DMS 273 treated with DMSO at 0.1 percent for 48 hours (cell line): ENCODE data around the gene ZFAND3.
"Not testable (repeated sequence)": the region's sequence is repeated elsewhere in the genome, so short reads cannot be mapped to it uniquely, and the experiment has no call there.

Source experiments
- DNase-seq: peaks from one replicate; lab custom pipeline; 2025; lab: John Stamatoyannopoulos, UW

The ZFAND3 gene

DNA sequence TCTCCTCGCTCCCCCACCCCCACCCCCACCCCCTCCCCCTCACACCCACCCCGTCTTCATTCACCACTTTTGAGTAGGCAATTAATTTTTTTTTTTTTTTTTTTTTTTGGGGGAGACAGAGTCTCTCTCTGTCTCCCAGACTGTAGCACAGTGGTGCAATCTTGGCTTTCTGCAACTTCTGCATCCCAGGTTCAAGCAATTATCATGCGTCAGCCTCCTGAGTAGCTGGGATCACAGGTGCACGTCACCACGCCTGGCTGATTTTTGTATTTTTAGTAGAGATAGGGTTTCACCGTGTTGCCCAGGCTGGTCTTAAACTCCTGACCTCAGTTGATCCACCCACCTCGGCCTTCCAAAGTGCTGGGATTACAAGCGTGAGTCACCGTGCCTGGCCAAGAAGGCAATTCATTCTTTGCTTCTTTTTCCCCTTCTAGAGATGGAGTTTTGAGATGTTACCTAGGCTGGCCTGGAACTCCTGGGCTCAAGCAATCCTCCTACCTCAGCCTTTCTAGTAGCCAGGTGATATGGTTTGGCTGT is 230.4 kb downstream of the ZFAND3 start:
- DNase-seq: not testable (repeated sequence)

DNA sequence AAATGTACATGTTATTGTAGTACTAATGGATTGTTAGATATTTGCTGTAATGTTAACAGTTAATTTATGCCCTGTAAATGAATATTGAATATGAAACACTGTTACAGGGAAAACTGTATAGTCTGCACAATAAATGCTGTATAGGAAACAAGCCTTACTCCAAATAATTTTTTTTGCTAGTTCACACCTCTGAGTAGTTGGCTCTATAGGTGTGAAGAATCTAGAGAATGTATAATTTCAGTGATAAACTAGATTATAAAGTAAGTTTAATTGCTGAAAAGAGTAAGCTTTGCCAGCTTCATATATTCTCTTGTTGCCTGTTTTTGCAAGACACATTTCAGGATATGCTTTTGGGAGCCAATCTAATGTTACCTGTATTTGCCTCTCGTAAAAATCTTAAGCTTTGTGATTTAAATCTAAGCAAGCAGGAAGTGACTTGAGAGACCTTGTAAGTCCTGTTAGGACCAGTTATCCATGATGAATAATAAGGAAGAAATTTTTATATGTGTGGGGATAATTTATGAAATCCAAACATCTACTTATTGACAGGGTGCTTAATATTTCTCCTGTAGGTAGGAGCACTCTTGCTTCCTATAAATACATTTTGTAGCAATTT is 232.4 kb downstream of the ZFAND3 start:
- DNase-seq: no peak

DNA sequence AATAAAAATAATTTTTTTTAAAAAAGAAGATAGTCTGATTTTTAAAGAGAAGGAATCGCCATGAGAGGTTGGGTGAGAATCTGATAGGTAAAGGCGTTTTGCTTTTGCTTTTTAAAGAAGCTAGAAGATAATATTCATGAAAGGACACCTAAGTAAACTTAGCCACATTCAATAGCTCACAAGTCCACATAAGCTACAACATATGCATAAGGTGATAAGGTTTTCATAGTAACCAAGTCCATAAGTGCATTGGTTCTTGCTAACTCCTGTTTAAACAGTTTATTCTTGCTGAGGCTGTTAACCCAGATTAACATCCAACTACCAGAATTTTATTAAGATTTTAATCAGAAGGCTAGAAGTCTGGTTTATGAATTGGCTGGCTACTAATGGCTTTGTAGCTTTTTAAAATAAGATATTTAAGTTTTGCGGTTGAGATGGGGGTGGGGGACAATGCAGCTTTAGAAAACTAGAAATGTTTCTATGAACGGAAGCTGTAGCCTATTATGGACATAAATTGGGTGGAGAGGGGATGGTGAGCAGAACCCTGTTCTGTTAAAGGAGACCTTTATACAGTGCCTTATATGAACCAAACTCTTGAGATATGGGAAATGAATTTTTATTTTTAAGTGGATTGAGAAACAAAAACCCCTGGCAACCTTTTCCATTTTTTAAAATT is 235.1 kb downstream of the ZFAND3 start:
- no peak for DNase-seq

DNA sequence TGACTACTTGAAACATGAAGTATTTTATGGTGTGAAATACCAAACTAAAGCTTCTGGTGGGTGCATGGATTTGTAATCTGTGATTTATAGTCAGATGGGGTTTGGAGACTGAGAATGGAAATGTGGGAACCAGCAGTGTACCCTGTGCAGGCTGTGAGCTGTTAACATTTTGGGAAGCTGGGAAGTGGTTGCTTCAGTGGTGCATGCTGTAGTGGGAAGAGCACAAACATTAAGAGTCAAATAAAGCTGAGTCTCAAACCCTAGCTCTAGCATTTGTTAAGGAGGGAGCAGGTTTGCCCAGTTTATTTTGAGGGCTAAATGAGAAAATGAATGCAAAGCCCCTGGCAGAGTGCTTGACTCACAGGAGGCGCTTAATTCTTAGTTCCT is 235.7 kb downstream of the ZFAND3 start:
- no peak for DNase-seq

DNA sequence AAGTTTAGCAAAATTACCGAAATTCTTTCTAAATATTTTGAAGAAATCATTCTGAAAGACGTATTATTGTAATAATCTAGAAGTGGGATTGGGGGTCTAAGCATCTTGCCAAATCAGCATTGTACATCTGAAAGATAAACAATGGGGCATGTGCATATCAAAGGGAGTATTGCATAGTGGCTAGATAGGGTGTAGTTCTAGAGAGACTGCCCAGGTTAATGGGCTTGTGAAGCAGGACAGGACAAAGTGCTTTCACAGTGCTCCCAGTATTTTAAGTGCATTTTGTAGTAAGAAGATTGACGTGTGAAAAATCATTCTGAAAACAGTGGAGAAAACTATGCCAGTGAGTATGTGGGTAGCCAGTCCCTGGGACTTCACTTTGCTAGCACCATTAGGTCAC is 236.8 kb downstream of the ZFAND3 start:
- no peak for DNase-seq

DNA sequence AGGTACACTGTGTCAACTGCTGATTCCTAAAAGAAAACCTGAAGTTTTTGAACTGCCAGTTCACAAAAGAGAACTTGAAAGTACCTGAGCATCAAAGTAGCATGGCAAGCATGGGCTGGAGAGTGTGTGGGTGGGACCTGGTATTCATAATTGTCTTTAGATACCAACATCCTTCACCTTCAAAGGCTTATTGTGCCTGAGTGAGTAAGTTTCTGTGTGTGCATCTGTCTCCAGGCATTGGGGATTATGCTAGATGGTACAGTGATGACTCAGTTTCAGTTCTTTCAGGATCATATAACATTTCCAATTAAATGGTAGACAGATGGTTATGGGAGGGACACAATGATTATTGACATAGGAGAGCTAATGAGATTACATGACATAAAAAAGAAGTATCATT is 238.5 kb downstream of the ZFAND3 start:
- DNase-seq: peak; percentile 59

DNA sequence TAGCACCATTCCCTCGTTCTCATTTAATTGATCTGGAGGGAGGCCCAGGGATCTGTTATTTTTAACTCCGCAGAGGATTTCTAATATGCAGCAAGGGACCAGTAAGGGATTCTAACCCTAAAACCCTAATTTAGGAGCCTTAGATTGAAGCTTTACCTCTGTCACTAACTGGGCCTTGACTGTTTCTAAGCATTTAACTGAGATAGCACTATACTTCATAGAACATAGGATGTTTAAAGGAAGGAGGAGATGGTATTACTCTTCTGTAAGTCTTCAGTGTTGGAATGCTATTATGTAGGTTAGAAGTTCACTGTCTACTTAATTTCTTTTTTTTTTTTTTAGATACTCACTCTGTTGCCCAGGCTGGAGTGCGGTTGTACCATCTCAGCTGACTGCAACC is 242.5 kb downstream of the ZFAND3 start:
- DNase-seq: no peak

DNA sequence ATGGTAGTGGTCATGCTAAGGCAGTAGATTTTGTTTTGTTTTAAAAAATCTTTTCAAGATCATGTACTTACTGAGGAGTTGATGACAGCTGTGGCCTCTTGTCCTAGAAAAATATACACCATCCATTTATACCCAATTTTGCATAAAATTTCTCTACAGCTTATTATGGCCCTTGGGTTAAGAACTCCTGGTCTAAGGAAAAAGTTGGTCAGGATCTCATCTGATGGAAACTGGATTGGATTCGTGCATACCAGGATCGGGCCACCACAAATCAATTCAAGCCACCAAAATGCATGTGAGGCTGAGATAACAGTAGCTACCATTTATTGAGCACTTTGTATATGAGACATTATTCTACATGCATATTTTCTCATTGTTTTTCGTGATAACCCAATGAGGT is 244.4 kb downstream of the ZFAND3 start:
- no peak for DNase-seq

DNA sequence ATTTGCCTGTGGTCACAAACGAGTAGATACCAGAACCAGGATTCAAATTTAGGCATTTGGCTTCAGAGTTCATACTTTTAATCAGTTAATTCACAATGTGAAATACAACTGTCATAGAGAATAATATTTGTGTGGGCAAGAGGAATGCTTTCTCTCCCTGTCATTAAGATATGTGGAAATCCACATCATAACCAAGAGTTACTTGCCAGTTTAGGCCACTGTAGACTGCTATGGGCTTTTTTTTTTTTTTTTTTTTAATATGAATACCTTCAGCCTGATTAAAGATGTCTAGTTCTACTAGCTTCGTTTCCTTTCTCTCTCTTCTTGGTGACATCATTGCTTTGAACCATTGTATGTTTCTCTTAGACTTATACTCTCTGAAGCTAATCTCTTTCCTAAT is 244.9 kb downstream of the ZFAND3 start:
- DNase-seq: no peak

DNA sequence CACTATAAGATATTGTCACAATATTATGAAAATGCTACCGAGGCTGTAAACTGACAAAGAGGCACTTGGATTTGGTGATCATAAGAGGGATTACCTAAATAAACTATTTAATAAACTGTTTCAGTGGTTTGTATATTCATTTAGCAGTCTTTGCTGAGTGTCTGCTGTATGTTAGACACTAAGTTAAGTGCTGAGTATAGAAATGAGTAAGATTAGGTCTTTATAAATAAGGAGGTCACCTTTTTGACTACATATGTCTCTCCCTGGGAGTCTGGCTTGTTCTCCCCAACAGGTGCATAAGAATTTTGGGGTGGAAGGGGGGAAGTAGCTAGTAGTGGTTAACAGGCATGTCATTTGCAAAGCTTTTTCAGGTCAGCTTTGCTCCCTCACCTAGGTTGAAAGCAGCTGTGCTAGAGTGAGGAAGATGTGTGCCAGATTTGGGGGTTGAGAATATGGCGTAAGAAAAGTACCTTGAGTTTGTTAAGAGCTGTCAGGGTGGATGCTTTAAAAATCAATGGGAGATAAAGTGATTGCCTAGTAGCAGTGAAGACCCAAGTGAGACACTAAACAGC is 246.3 kb downstream of the ZFAND3 start:
- DNase-seq: no peak

DNA sequence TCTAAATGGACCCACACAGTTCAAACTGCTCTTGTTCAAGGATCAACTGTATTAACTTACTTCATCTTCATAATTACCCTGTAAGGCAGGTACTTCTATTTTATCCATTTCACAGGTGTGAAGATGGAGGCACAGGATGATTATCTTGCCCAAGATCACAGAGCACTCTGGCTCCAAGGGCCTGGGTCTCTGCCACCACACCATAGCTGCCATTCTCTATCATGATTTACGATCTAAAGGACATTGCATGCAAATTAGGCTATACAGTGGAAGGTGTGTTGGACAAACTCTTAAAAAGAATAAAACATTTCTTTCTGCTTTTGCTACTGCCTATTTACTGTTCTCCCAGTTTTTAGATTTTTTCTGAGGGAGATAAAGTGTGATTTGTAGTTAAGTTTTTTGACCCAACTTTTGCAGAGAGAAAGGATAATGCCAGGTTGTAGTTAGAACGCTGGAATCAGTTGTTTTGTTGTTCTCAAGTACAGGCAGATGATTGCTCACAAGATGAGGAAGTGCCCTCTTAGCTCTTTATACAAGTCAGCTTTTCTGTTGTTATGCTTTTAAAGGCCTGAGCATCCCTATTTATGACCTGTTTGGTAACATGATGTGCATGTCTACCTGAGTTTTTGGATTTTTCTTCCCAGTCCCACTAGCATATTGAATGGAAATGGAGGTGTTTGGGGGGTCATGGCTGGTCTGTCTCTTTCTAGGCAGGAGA is 247.9 kb downstream of the ZFAND3 start:
- DNase-seq: no peak

DNA sequence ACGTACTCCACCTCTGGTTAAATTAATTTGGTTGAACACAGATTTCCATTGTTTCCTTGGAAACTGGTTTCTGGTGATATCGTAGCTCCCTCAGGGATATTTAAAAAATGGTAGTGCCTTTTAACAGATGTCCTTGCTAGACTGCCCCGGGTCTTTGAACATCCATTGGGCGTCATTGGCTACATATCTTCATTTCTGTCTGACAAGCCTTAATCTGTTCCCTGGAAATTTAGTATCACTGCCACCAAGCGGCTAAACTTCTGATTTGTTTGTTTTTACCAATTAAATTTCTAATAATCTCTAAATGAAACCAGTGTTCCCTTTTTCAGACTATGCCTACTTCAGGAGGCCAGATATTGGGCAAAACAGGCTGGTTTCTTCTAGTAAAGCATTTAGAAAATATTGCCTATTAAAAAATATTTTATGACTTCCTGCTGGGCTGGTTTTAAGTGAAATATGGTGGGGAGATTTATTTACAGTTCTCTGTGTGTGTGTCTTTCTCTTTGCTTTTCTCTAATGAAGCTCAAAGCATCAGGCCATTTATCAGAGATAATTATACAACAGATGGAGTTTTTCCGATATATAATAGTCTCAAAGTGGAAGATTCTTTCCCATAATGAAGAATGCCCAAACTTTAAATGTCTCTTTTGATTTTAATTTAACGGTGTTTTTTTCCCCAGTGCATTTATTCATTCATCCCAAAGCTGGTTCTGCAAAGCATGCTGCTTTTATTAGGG is 249.5 kb downstream of the ZFAND3 start:
- peak; percentile 22 for DNase-seq

DNA sequence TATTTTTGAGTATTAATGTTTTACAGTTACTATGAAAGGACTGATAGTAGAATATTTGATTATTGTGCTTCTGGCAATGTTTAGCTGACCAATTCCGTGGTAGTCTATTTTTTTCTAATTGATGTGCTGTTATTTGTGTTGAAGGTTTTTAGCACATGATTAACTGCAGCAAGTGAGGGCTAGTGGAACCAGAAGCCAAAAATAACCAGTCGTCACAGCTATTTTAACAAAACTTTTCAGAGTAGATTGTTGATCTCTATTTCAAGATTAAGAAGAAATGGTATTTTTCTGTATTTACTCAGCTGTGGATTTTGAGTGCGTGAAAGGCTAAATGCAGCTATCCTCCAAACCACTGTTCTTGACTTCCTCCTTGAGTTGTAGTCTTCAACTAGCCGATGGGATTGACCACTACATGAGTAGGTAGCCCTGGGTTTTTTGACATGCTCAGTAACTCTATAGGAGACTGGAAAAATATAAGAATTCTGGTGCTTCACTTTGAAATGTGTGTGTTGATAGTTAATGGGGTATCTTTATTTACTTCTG is 258.0 kb downstream of the ZFAND3 start:
- no peak for DNase-seq

DNA sequence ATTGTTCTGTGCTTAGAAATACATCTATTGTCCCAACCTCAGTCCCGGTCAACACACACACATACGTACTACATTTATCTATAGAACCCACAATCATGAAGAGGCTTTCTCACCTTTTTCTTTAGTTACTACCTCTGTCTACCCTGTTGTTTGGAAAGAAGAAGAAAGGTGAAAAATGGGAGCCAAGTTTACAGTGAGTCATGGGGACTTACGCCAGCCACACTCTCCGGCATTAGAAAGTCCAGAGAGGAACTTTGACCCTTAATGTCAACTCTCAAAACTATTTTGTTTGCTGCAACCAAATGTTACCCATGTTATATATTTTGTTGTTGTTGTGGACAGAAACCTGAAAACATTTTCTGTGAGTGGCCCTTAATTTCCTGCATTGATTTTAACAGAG is 259.1 kb downstream of the ZFAND3 start:
- no peak for DNase-seq

DNA sequence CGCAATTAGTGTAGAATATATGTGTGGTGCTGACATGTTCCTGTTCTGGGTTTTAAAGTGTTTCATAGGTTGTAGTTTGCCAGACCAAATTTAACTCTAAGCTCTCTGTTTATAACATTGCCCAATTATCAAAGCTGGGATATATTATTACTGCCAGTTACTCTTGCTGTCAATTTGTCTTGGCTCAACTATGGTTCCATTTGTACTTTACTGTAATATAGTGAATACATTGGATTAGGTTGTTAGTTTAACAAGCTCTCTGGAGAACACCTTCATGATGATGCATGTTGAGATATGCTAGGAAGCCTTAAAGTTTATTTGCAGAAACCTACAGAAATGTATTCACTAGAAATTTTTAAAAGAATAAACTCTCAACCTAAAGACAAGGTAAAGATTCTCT is 259.6 kb downstream of the ZFAND3 start:
- DNase-seq: no peak

DNA sequence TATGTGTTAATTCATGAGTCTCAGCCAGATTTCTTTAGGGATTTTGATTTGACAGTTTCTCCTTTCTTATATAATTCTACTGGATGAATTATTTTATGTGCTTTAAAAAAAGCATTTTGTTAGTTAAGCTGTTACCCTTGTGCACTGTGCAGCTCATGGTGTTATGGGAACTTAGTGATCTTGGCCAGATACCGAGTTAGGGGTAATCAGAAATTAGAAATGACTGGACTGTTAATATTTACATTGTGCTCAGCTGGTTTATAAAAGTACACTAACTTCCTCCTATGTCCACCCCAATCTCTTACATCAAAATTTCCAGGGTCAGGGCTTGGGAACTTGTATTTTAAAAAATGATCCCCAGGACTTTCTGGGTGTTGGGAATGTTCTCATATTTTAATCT is 260.0 kb downstream of the ZFAND3 start:
- no peak for DNase-seq

DNA sequence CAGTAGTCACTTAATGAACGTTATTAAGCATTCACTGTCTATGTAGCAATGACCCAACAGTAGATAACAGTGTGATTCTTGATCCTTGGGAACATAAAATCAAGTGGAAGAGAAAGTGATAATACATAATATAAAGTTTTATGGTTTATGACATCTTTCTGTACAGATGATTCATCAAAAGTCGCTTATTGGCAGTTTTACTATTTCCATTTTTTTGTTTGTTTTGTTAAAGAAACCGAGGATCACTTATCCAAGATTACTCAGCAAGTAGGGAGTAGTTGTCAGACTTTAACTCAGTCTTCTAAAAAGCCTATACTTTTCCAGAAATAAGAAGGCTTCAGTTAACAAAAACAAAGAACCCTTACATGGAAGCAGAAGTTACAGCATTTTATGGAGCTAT is 260.8 kb downstream of the ZFAND3 start:
- DNase-seq: no peak

DNA sequence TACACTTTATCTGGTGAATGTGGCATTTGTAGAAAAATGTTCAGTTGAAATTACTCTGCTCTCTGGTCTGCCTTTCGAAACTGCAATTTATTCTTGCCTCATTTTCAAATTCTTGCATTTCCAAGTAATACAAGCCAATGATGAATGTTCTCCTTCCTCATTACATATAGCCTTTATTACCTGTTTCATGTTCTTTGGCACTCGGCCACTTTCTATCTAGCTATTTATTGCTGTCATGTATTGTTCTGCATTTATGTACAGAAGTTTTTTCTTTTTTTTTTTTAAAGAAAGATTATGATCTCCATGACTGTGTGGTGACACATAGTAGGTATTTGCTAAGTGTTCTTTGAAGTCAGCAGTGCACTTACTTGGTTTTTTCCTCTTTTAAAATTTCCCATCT is 261.4 kb downstream of the ZFAND3 start:
- no peak for DNase-seq

DNA sequence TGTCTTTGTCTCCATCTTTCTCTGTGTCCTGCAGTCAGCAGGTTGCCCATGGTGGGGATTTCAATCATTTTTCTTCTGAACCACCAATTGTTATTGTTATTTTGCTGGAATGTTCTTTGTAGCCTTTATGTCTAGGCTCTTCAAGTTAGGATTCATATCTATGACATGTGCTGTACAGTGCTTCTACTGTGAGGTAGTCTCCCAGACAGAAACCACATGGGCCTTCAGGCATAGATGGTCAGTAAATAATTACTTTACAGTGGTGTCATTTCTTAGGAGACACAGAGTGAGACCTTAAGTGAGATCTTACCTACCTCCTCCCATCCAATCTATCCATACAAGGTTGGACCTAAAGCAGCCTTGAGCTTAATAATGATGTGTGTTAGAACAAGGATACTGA is 265.5 kb downstream of the ZFAND3 start:
- no peak for DNase-seq

DNA sequence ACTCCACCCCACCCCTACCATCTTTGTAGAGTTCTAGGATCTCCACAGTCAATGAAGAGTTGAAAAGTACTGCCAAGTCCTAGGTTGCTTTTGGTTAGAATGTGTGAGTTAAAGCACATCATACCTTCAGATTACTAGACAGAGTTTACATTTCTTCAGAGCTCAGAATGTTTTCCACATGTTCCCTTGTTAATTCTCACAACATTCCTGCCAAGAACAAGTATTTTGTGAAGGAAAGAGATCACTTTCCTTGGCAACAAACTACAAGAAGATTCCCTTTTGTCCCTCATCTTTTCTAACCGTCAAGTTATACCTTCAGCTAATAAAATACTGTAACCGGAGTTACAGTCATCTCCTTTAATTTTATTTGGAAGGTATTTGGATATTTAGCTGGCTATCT is 266.8 kb downstream of the ZFAND3 start:
- no peak for DNase-seq

DNA sequence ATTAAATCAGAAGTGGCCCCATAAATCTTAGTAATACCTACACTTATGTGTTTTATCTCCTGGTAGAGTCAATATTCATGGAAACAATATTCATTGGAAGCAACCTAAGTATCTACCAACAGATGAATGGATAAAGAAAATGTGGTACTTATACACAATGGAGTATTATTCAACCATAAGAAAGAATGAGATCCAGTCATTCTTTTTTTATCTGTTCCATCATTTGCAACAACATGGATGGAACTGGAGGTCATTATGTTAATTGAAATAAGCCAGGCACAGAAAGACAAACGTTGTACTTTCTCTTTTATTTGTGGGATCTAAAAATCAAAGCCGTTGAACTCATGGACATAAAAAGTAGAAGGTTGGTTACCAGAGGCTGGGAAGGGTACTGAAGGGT is 268.5 kb downstream of the ZFAND3 start:
- DNase-seq: no peak

DNA sequence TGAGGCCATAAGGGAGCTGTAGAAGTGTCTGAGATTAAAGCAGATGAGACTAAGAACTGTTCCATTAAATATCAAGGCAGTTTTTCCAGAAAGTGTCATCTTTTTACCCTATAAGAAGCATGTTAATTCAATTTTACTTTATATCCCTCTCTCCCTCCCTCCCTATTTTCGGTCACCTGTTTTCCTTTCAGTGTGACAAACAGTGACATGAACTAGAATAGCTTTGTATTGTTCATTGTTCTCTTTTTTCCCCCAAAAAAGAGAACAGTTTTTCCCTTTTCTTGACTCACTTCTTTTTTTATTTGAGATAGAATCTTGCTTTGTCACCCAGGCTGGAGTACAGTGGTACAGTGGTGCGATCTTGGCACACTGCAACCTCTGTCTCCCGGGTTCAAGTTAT is 269.3 kb downstream of the ZFAND3 start:
- no peak for DNase-seq
